ENCODE results near the gene CPA1.

GRCh38 chr7:130337410-130337971 lies 42.8 kb upstream of the CPA1 start:
- no peak for TF ChIP-seq POLR2A (IDR thresholded peaks at IDR 0.05)
- TF ChIP-seq CTCF (IDR thresholded peaks at IDR 0.05 in 8 of 11, conservative IDR thresholded peaks at IDR 0.05 in 3 of 11) = no peak
